ENCODE data around the gene CROCC. TPM values are rescaled to one million over a fixed set of nuclear protein-coding genes. Genes with fewer than 3 reads are reported as not detected.

CROCC gene
- total and polyA plus RNA-seq, 2 experiments from 2014 or later, result 15.1 to 106 TPM

- H3F3A ChIP-seq (replicated peaks; ENCODE audit: low read depth), result peaks cover 10% of the 10 kb centered on the region; the same call in 1 of the 2 replicates
- TF ChIP-seq JUNB (IDR thresholded peaks at IDR 0.05; ENCODE audit: unreplicated experiment) (no peak), STAT1 (IDR thresholded peaks at IDR 0.05; ENCODE audit: unreplicated experiment) (no peak), CTCF (conservative IDR thresholded peaks at IDR 0.05; ENCODE audit: low read depth in 2 of 2) (peak in 1 of 2 experiments; percentile 21; a peak in 1 of 4 replicates), ETS1 (IDR thresholded peaks at IDR 0.05) (no peak), CREB1 (CRISPR knock-in tag; IDR thresholded peaks at IDR 0.05; ENCODE audit: low read depth) (no peak), POLR2AphosphoS5 (IDR thresholded peaks at IDR 0.05; ENCODE audit: low read depth) (0 out of 2 replicates have a peak, but pooled peaks have one; percentile 30), ZNF331 (CRISPR knock-in tag; IDR thresholded peaks at IDR 0.05; ENCODE audit: low read depth) (no peak), ZNF462 (CRISPR knock-in tag; IDR thresholded peaks at IDR 0.05) (no peak), ZNF114 (CRISPR knock-in tag; IDR thresholded peaks at IDR 0.05) (no peak), REST (IDR thresholded peaks at IDR 0.05; ENCODE audit: unreplicated experiment) (no peak), EZH2 (IDR thresholded peaks at IDR 0.05; ENCODE audit: low read depth, unreplicated experiment) (no peak), EZH2phosphoT487 (IDR thresholded peaks at IDR 0.05; ENCODE audit: unreplicated experiment) (no peak), NANOG (IDR thresholded peaks at IDR 0.05; ENCODE audit: borderline replicate concordance) (no peak)
- peaks cover 30% of the 10 kb centered on the region for H3K4me1 Mint-ChIP-seq
- H3K36me3 ChIP-seq (ENCODE audit: insufficient read depth), result no peaks in the 10 kb centered on the region; the same call in 1 of the 2 replicates
- no peak overlapping the region for H3K4me2 ChIP-seq
- ATAC-seq (peak; percentile 68), DNase-seq (ENCODE audit: low spot score) (peak; percentile 75)
- no peak overlapping the region for H3K4me3 Mint-ChIP-seq
- peaks cover 19% of the 10 kb centered on the region for H3K27me3 Mint-ChIP-seq (ENCODE audit: insufficient read depth, low read depth, poor library complexity)
- peaks cover 7% of the 10 kb centered on the region; the same call in 1 of the 2 replicates for H3K4me1 ChIP-seq (ENCODE audit: insufficient read depth)
- no peaks in the 10 kb centered on the region for H3K9me2 ChIP-seq (ENCODE audit: insufficient read depth)
- no peaks in the 10 kb centered on the region for H3K27me3 ChIP-seq (ENCODE audit: insufficient read depth)
- no peak overlapping the region for H3K27ac Mint-ChIP-seq
- no peaks in the 10 kb centered on the region for H3K79me2 ChIP-seq (replicated peaks; ENCODE audit: insufficient read depth)
- H3K27ac ChIP-seq (ENCODE audit: low read depth), result 0 out of 2 replicates have a peak overlapping the region, but pooled peaks have one; percentile 55
- peaks cover 49% of the 10 kb centered on the region for H3K36me3 Mint-ChIP-seq (ENCODE audit: low read depth)
- H3K9me3 Mint-ChIP-seq, result no peaks in the 10 kb centered on the region
- no peak overlapping the region for H3K4me3 ChIP-seq
- no peak overlapping the region for H2AFZ ChIP-seq
- 0 out of 2 replicates have a peak, but pooled peaks cover 5% of the 10 kb centered on the region for H4K20me1 ChIP-seq (replicated peaks; ENCODE audit: insufficient read depth)
Measured at GRCh38 chr1:16971341-16972188, 49.8 kb downstream of the CROCC start.
